Measurements from ENCODE around the gene USP9X.
"Not testable (repeated sequence)": the region's sequence is repeated elsewhere in the genome, so short reads cannot be mapped to it uniquely, and the experiment has no call there.

The USP9X gene, protein sequence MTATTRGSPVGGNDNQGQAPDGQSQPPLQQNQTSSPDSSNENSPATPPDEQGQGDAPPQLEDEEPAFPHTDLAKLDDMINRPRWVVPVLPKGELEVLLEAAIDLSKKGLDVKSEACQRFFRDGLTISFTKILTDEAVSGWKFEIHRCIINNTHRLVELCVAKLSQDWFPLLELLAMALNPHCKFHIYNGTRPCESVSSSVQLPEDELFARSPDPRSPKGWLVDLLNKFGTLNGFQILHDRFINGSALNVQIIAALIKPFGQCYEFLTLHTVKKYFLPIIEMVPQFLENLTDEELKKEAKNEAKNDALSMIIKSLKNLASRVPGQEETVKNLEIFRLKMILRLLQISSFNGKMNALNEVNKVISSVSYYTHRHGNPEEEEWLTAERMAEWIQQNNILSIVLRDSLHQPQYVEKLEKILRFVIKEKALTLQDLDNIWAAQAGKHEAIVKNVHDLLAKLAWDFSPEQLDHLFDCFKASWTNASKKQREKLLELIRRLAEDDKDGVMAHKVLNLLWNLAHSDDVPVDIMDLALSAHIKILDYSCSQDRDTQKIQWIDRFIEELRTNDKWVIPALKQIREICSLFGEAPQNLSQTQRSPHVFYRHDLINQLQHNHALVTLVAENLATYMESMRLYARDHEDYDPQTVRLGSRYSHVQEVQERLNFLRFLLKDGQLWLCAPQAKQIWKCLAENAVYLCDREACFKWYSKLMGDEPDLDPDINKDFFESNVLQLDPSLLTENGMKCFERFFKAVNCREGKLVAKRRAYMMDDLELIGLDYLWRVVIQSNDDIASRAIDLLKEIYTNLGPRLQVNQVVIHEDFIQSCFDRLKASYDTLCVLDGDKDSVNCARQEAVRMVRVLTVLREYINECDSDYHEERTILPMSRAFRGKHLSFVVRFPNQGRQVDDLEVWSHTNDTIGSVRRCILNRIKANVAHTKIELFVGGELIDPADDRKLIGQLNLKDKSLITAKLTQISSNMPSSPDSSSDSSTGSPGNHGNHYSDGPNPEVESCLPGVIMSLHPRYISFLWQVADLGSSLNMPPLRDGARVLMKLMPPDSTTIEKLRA (N-terminal part only)

DNA sequence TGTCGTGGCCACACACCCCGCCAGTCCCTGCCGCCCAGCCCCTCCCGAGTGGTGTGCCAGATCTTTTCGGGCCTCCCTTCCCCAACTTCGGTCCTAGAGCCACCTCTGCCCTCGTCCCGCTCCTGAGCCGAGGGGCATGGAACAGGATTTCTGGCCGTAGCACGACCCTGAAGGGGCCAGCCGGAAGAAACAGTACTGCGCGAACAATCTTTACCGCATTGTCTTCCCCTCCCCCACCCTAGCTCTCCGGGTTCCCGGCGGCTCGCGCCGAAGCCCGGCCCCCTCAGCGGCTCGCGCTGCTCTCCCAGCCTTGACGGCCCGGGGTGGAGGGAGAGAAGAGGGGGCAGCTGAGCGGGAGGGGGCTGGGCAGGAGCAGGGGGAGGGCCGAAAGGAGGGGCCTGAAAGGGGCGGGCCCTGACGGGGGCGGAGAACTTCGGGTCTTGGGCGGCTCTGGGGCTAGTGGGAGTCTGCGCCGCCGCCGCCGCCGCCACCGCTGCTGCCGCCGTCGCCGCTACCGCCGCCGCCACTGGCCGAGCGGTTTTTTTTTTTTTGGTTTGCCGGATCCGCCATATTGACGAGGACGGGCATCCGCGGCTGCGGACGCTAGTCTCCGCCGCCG, at the start of gene USP9X:
USP9X (plus strand) TSS at position 553 of the 619 bp plus-strand sequence. CDS start 38,184 bp downstream, outside the sequence.
- DNase-seq, result peak; percentile 91

DNA sequence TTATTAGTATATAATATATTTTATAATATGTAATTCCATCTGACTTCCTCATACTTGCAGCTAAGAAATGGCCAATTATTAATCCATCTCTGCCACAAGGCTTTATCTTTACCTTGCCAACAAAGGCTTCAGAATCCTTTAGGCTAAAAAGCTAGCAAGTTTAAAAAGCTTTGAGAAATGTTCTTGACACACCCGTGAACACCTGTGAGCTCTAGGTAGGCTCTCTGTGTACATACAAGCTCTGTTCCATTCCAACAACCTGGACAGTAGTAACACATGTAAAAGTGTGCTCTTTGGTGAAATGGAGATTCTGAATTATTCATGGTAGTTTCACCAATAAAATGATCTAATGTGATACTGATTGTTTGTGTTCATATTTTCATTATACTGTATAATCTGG, 49.7 kb upstream of the USP9X start:
- no peak for DNase-seq

DNA sequence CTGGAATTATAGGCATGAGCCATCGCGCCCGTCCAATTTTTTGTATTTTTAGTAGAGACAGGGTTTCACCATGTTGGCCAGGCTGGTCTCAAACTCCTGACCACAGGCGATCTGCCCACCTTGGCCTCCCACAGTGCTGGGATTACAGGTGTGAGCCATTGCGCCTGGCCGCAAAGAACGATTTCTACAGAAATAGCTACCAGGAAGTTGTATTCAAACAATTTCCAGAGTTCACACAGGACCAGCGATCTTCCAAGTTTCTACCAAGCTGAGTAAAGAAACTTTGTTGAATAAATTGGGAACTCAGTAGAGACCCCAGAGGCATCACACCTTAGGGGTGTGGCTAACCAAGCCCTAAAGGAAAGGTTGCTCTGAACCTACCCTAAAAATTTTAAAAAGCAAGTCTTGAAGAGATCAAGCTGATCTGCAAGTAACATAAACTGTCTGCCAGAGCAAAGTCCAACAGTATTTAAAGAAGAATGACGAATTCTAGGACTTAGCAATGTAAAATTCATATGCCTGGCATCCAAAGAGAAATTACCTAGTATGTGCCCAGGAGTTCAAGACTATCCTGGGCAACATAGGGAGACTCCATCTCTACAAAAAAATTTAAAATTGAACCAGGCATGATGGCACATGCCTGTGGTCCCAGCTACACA, 48.4 kb upstream of the USP9X start:
- no peak for DNase-seq

DNA sequence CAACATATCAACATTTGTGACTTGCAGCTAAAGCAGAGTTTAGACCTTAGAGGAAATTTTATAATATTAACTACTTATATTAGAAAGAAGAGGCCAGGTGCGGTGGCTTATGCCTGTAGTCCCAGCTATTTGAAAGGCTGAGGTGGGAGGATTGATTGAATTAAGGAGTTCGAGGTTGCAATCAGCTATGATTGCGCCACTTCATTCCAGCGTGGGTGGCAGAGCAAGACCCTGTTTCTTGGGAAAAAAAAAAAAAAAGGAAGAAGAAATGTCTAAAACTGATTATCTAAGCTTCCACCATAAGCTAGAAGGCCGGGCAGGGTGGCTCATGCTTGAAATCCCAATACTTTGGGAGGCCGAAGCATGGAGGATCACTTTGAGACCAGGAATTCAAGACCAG, 42.0 kb upstream of the USP9X start:
- DNase-seq, result no peak

DNA sequence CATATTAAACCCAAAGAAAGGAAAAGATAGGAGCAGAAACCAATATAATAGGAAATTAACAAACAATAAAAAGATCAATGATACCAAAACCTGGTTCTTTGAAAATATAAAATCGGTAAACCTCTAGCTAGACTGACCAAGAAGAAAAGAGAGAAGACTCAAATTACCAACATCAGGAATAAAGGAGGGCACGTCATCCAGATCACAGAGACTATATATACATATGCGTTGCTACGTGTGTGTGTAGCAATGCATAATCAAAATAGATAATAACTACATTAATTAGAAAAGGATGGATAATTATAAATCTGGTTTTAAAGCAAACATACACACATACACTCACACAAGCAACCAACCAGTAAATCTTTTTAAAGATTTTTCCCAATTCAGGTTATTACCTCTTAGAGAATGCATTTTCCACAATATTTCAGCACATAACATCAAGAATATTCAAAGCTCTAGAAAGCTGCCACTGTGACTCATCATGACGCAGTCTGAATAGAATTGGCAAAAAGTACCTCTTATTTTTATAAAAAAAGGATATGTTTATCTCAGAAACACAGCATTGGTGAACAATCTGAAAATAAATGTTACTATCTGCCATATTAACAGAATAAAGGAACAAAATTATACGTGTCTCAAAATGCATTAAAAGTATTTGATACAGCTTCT, 41.4 kb upstream of the USP9X start:
- no peak for DNase-seq

DNA sequence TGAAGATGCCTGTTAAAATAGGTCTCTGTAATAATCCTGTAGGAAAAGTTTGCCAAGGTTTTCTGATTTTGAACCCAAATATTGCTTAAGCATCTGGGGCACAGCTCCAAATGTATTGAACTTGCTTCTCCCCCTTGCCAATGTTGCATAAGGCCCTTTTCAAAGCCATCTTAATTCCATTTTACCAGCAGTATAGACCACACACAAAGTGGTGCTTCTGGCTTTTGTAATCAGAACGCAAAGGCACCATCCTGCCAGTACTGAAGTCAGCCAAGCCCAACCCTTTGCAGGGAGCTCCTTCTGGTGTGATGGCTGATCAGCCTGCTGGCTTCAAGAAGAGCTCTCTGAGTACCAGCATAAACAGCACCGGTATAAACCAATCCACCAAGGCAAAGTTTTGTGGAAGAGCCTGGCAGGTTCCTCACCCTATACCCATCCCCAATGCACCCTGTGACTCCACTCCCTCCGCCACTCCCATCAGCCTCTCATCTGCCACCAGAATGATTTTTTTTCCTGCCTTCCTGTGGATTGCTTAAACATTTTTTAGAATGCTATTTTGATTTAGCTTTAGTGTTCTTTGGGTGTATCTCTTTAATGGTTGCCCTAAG, 39.2 kb upstream of the USP9X start:
- DNase-seq, result no peak

DNA sequence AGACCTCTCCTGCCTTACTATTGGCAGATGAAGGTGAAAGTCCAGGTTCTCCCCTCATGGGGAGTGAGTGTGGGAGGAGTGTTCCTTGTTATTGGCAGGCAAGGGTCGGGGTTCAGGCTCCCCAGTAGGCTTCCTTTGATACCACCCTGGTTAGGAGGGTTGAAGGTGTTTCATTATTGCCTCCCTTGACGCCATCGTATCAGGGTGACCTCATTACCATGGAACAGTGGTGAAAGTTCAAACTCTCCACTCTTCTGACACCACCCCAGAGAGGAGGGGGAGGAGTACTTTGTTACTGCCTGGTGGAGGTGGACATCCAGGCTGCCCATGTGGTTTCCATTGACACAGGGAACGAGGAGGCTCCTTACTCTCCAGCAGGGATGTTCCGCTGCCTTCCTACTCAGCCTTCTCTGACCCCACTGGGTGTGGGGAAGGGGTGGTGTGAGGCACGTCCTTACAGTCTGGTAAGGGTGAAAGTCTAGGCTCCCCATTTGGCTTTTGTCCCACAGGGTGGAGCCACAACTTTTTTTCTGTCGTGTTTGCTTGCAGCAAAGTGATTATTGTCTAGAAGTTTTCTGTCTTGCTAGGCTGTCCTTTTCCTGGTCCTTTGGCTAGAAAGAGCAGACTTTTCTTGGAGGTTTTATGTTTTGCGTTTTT, 37.2 kb upstream of the USP9X start:
- DNase-seq, result no peak

DNA sequence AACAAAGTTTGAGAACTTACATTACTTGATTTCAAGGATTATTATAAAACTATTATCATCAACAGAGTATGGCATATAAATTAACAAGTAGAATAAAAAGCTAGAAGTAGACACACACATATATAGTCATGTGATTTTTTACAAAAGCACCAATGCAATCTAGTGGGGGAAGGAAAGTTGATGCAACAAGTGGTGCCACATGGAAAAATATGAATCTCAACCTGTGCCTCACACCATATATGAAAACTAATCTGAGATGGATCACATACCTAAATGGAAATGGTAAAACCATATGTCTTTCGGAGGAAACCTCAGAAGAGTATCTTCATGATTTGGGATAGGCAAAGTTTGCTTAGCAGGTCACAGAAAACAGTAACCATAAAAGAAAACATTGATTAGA, 34.9 kb upstream of the USP9X start:
- DNase-seq, result no peak

DNA sequence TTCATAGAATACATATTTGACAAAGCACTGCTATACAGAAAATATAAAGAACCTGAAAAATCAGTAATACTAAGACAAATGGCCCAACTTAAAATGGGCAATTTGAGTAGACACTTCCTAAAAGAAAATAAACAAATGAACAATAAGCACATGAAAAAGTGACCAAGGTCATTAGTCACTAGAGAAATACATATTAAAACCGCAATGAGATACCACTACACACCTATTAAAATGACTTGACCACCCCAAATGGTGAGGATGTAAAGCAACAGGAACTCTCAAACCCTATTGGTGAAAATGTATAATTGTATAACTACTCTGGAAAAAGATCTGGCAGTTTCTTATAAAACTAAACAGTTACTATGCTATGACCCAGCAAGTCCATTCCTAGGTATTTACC, 34.0 kb upstream of the USP9X start:
- DNase-seq, result no peak

DNA sequence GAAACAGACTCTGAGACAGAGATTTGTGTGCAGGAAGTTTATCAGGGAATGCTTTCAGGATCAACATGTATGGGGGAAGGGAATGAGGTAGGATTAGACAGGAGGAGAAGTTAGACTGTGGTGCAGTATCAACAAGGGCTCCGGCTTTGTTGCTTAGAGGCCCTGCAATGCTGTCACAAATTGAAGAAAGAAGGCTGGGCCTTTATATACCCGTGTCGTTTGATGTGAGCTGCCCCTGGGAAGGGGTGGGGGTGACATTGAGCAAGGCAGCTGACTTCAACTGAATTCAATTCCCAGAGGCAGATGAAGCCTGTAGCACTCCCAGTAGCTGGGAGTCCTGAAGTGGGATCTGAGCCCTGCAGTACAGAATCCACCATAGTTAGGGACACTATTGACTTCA, 29.5 kb upstream of the USP9X start:
- DNase-seq, result no peak

DNA sequence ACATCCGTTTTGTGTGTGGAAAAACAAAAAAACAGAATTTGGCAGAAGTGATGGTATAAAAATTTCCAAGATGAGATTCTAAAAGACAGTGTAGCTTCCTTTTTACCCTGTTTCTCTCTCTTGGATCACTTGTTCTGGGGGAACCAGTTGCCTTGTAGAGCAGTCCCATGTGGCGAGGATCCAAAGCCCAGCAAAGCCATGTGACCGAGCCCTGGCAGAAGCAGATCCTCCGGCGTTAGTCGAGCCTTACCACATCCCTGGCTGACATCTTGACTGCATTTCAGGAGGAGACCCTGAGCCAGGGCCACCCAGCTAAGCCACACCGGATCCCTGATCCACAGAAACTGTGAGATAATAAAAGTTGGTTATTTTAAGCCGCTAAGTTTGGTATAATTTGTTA, 22.0 kb upstream of the USP9X start:
- not testable (repeated sequence) for DNase-seq

DNA sequence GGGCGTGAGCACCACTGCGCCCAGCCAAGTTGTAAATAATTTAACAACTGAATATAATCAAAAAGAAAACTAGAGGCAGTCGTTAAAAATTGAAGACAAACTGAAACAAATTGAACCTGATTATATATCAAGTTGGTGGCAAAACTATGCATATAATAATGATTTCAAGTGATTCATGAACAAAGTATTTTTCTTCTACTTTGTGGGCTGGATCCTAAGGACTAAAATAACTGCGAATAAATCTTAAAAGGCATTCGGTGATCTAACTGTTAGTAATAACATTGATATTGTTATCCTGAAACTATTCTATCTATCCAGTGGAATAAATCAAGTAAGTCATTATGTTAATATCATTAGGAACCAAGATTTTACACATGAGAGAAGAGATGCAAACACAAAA, 21.2 kb upstream of the USP9X start:
- DNase-seq, result no peak

DNA sequence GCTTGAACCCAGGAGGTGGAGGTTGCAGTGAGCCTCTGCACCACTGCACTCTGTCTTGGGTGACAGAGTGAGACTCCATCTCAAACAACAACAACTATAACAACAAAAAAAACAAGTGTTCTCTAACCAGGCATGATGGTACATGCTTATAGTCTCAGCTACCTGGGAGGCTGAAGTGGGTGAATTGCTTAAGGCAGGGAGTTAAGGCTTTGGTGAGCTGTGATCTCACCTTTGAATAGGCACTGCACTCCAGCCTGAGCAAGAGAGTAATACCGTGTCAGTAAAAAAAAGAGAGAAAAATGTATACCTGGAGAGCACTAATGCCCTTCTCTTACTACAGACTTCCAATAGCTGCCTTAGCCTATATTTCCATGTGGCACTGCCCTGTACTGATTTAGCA, 18.9 kb upstream of the USP9X start:
- no peak for DNase-seq

DNA sequence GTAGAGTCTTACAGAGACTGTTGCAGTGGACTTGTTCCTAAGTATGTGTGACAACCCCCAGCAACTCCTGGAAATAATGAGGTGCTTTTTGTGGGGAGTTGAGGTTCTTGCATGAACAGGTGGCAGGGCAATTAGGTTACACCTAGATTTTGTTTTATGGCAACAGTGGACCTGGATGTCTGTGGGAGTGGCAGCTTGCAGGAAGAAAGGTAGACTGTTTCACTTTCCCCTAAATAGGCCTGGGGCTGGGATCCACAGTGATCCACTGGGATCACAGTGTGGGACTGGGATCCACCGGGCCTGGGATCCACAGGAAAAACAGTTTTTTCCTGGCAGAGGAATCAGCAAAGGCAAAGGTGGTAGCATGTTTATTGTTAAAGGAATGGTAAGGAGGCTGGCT, 18.3 kb upstream of the USP9X start:
- DNase-seq, result no peak

DNA sequence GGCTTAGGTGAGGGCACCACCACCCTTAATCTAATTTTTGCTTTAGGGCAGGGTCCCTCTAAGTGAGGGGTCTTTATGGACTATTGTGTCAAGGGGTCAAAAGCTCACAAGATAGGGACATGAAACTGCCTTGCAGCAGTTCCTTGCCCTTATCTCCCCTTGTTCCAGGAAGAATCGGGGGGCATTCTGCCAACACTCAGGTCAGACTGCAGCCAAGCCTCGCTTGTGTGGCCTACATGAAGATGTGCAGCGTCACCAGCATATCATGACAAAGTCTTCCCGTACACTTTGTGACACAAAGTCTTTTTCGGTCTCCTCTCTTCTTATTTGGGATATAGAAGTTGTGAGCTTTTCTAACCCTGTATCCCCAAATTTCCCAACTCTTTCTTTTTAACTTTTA, 17.5 kb upstream of the USP9X start:
- DNase-seq, result no peak

DNA sequence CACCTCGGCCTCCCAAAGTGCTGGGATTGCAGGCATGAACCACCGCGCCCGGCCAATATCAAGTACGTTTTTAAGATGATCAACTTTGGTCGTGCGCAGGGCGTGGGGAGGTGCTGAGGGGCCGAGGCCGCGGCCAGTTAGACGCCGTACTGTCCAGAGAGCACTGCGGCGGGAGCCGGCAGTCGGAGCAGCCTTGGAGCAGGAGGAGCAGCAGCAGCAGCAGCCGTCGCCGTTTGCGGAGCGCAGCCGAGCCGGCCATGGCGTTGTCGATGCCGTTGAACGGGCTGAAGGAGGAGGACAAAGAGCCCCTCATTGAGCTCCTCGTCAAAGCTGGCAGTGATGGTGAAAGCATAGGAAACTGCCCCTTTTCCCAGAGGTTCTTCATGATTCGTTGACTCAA, 8.5 kb upstream of the USP9X start:
- DNase-seq, result no peak

DNA sequence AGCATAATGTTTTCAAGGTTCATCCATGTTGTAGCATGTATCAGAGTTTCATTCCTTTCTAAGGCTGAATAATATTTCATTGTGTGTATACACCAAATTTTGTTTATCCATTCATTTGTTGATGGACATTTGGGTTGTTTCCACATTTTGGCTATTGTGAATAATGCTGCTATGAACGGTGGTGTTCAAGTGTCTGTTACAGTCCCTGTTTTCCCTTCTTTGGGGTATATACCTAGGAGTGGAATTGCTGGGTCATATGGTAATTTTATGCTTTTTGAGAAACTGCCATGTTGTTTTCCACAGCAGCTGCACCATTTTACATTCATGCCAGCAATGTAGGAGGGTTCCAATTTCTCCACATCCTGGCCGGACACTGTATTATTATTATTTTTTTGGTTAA, 3.4 kb upstream of the USP9X start:
- DNase-seq, result no peak

DNA sequence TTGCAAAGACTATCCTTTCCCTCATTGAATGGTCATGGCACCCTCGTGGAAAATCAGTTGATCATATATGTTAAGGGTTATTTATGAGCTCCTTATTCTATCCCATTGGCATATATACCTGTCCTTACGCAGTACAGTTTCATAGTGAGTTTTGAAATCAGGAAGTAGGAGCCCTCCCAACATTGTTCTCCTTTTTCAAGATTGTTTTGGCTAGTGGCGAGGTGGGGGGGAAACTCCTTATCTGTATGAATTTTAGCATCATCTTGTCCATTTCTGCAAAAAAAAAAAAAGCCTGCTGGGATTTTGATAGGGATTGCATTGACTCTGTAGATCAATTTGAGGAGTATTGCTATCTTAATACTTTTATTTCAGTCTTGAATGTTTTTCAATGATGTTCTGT, 2.5 kb upstream of the USP9X start:
- DNase-seq, result no peak

DNA sequence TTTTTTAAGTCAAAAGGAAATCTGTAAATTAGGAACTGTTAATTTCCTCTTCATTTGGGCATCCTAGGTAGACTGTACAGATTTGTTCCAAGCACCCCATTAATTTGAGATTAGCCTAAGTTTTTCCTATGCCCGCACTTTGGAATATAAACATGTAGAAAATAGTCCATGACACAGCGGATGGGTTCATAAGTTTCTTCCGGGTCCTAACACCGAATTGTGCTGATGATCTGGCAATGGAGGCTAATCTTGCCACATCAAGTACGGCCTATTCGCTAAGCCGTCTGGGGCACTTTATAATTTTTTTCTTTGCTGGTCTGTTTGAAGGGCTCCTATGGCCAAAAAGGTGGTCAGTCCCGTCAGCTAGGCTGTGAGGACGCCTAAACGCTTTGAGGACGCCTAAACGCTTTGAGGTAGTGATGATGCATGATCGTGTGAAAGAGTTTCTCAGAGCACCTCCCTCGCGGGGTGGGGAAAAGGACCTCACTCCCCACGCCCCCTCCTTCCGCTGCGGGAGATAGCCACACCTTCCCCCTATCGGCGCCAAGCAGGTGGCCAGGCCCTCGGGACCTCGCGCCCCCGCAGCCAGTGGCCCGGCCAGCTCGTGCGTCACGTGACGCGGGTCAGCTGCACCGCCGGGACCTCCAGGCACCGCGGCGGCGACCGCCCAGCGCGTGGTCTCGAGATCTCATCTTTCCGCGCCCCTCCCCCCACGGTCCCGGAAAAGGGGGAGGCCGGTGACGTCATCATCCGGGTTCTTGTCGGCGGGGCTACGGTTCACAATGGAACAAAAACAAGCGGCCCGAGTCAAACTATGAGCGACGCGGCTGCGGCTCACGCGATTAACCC, 977 bp upstream of the USP9X start:
- DNase-seq, result peak; percentile 99

DNA sequence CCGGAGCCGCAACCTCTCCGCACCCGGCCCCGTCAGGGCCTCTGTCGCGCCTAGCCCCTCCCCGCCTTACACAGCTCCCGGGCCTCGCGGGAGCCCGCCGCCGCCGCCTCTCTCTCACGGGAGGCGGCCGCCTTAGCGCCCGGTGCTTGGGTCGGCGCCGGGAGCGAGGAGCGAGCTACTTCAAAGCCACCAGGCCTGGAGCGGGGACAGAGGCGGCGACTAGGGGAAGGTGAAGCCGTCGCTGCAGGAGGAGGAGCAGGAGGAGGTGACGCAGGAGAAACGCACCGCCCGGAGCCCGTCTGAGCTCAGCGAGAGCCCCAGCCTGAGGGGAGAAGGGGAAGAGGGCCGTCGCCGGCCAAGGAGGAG, 250 bp downstream of the USP9X start:
- no peak for DNase-seq
